OCI-LY1 (cell line): ENCODE measurements around the gene HOXC4.

ENCODE experiments used
- H2AFZ ChIP-seq: fragments of 200-600 bp; sonication (generic), shearing (Covaris generic); 2 replicates; pipeline ENCODE4 v1.6.0; 2014; ENCODE audit warnings: antibody characterized with exemption, mild to moderate bottlenecking, low read length
- H3F3A ChIP-seq: fragments of 200-600 bp; sonication (generic), shearing (Covaris generic); 2 replicates; pipeline ENCODE4 v1.6.0; 2014; ENCODE audit warnings: mild to moderate bottlenecking, antibody characterized with exemption, low read length, moderate library complexity; ENCODE audit not compliant: insufficient read depth
- H3K27ac ChIP-seq: fragments of 200-600 bp; sonication (generic); 2 replicates; pipeline ENCODE4 v1.5.1; 2014; ENCODE audit warnings: low read length, mixed run types, mild to moderate bottlenecking, low read depth; ENCODE audit not compliant: poor library complexity, severe bottlenecking
- H3K27me3 ChIP-seq: fragments of 200-600 bp; sonication (generic); 2 replicates; pipeline ENCODE4 v1.6.0; 2014; ENCODE audit warnings: antibody characterized with exemption, mild to moderate bottlenecking, low read length, moderate library complexity; ENCODE audit not compliant: insufficient read depth
- H3K36me3 ChIP-seq: fragments of 200-600 bp; sonication (generic); 2 replicates; pipeline ENCODE4 v1.6.1; 2014; ENCODE audit warnings: mild to moderate bottlenecking, antibody characterized with exemption, low read length, moderate library complexity, mixed read lengths; ENCODE audit not compliant: insufficient read depth
- H3K4me1 ChIP-seq: fragments of 200-600 bp; sonication (generic); 2 replicates; pipeline ENCODE4 v1.5.1; 2014; ENCODE audit warnings: mild to moderate bottlenecking, low read length, moderate library complexity; ENCODE audit not compliant: insufficient read depth, severe bottlenecking
- H3K4me2 ChIP-seq: fragments of 200-600 bp; sonication (generic), shearing (Covaris generic); 2 replicates; pipeline ENCODE4 v1.6.1; 2014; ENCODE audit warnings: low read length
- H3K4me3 ChIP-seq: fragments of 200-600 bp; sonication (generic); 2 replicates; pipeline ENCODE4 v1.5.1; 2014; ENCODE audit warnings: low read length, low read depth, mild to moderate bottlenecking, mixed read lengths; ENCODE audit not compliant: poor library complexity, severe bottlenecking
- H3K79me2 ChIP-seq: fragments of 200-600 bp; shearing (Covaris generic); 2 replicates; pipeline ENCODE4 v1.6.1; 2016; ENCODE audit warnings: mixed run types, low read length, mixed read lengths; ENCODE audit not compliant: insufficient read depth
- H3K9ac ChIP-seq: fragments of 200-600 bp; sonication (generic), shearing (Covaris generic); 2 replicates; pipeline ENCODE4 v1.6.1; 2014; ENCODE audit warnings: mild to moderate bottlenecking, low read length, mixed read lengths
- H3K9me2 ChIP-seq: fragments of 200-600 bp; sonication (generic), shearing (Covaris generic); 2 replicates; pipeline ENCODE4 v1.6.1; 2014; ENCODE audit warnings: low read depth, mild to moderate bottlenecking, low read length, mixed read lengths
- H3K9me3 ChIP-seq: fragments of 200-600 bp; shearing (Covaris generic); 2 replicates; pipeline ENCODE4 v1.6.1; 2014; ENCODE audit warnings: low read length, mixed read lengths
- H4K20me1 ChIP-seq: fragments of 200-600 bp; sonication (generic), shearing (Covaris generic); 2 replicates; pipeline ENCODE4 v1.6.0; 2016; ENCODE audit warnings: mild to moderate bottlenecking, low read length; ENCODE audit not compliant: insufficient read depth
- EZH2 ChIP-seq: fragments of 200-600 bp; sonication (generic), shearing (Covaris generic); IDR thresholded peaks from 2 replicates; pipeline ENCODE4 v1.8.0; 2017; ENCODE audit warnings: borderline replicate concordance, mixed run types, mild to moderate bottlenecking, antibody characterized with exemption, low read length, moderate library complexity, mixed read lengths
- TF ChIP-seq, protein P1 (sequence below): fragments of 200-600 bp; sonication (generic), shearing (Covaris generic); IDR thresholded peaks from 2 replicates; pipeline ENCODE4 v1.5.1; 2017; ENCODE audit warnings: mild to moderate bottlenecking, antibody characterized with exemption, low read length, moderate library complexity, mixed read lengths

HOXC4 gene

GRCh38 chr12:54048406-54049093 lies 5.1 kb upstream of the HOXC4 start:
- H3K4me1 ChIP-seq = peaks cover 22% of the 10 kb centered on the region
- no peak overlapping the region for H3K4me2 ChIP-seq
- H3K36me3 ChIP-seq = no peaks in the 10 kb centered on the region
- H3K9ac ChIP-seq = no peak overlapping the region
- no peak overlapping the region for H2AFZ ChIP-seq
- no peaks in the 10 kb centered on the region for H3K27me3 ChIP-seq
- no peaks in the 10 kb centered on the region for H3K9me2 ChIP-seq
- no peaks in the 10 kb centered on the region for H4K20me1 ChIP-seq
- no peak for TF ChIP-seq EZH2
- TF ChIP-seq, protein P1, sequence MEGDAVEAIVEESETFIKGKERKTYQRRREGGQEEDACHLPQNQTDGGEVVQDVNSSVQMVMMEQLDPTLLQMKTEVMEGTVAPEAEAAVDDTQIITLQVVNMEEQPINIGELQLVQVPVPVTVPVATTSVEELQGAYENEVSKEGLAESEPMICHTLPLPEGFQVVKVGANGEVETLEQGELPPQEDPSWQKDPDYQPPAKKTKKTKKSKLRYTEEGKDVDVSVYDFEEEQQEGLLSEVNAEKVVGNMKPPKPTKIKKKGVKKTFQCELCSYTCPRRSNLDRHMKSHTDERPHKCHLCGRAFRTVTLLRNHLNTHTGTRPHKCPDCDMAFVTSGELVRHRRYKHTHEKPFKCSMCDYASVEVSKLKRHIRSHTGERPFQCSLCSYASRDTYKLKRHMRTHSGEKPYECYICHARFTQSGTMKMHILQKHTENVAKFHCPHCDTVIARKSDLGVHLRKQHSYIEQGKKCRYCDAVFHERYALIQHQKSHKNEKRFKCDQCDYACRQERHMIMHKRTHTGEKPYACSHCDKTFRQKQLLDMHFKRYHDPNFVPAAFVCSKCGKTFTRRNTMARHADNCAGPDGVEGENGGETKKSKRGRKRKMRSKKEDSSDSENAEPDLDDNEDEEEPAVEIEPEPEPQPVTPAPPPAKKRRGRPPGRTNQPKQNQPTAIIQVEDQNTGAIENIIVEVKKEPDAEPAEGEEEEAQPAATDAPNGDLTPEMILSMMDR = no peak
- no peak overlapping the region for H3K4me3 ChIP-seq
- no peaks in the 10 kb centered on the region for H3F3A ChIP-seq
- no peaks in the 10 kb centered on the region for H3K79me2 ChIP-seq
- H3K9me3 ChIP-seq = no peaks in the 10 kb centered on the region
- H3K27ac ChIP-seq = no peak overlapping the region

DNA sequence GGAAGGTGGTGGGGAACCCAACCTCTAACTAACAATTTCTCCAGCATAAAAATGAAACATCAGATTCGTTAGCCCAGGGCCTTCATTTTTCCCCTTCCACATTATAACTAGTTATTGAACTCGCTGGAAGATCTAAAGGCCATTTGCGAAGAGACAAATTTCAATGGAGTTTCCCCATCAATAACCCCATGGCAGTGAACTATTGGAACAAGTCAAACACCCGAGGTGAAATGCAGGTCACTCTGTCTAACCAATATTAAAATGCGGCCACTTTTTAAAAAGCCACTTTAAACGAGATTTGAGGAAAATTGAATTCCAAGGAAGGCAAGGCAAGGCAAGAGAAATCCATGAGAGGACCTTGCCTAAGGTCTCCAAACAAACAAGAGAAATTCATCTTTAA lies 4.5 kb upstream of the HOXC4 start:
- no peaks in the 10 kb centered on the region for H3K79me2 ChIP-seq
- no peak overlapping the region for H3K4me2 ChIP-seq
- no peak overlapping the region for H3K4me3 ChIP-seq
- no peaks in the 10 kb centered on the region for H3K9me3 ChIP-seq
- H3K9me2 ChIP-seq = no peaks in the 10 kb centered on the region
- H4K20me1 ChIP-seq = no peaks in the 10 kb centered on the region
- peaks cover 22% of the 10 kb centered on the region for H3K4me1 ChIP-seq
- H3K36me3 ChIP-seq = no peaks in the 10 kb centered on the region
- H2AFZ ChIP-seq = no peak overlapping the region
- no peak for TF ChIP-seq EZH2
- TF ChIP-seq, protein P1 = no peak
- no peak overlapping the region for H3K9ac ChIP-seq
- no peak overlapping the region for H3K27ac ChIP-seq
- H3F3A ChIP-seq = no peaks in the 10 kb centered on the region
- H3K27me3 ChIP-seq = no peaks in the 10 kb centered on the region

GRCh38 chr12:54050482-54050810 lies 3.2 kb upstream of the HOXC4 start:
- H3F3A ChIP-seq = no peaks in the 10 kb centered on the region
- no peak for TF ChIP-seq EZH2
- TF ChIP-seq, protein P1 = no peak
- no peaks in the 10 kb centered on the region for H3K36me3 ChIP-seq
- no peaks in the 10 kb centered on the region for H3K79me2 ChIP-seq
- H3K9me2 ChIP-seq = no peaks in the 10 kb centered on the region
- no peak overlapping the region for H3K9ac ChIP-seq
- no peaks in the 10 kb centered on the region for H3K9me3 ChIP-seq
- no peak overlapping the region for H2AFZ ChIP-seq
- no peak overlapping the region for H3K4me2 ChIP-seq
- no peak overlapping the region for H3K4me3 ChIP-seq
- no peak overlapping the region for H3K27ac ChIP-seq
- H3K4me1 ChIP-seq = peaks cover 30% of the 10 kb centered on the region
- no peaks in the 10 kb centered on the region for H4K20me1 ChIP-seq
- H3K27me3 ChIP-seq = no peaks in the 10 kb centered on the region
